WERI-Rb-1 (cell line): ENCODE data around the gene KISS1.

Experiments
- DNase-seq: peaks from one replicate; pipeline ENCODE4 v3.0.0-alpha.2; 2020
- H3K27ac ChIP-seq: fragments of 250-450 bp; sonication (Bioruptor Pico); 2 replicates; pipeline ENCODE4 v1.5.1; 2020; ENCODE audit warnings: mild to moderate bottlenecking, moderate library complexity
- H3K27me3 ChIP-seq: fragments of 250-450 bp; sonication (Bioruptor Pico); 2 replicates; pipeline ENCODE4 v1.5.1; 2021; ENCODE audit warnings: mild to moderate bottlenecking, low read depth, moderate library complexity; ENCODE audit not compliant: insufficient read depth, severe bottlenecking
- H3K36me3 ChIP-seq: fragments of 250-450 bp; sonication (Bioruptor Pico); 2 replicates; pipeline ENCODE4 v1.5.1; 2020; ENCODE audit warnings: mild to moderate bottlenecking, moderate library complexity
- H3K4me3 ChIP-seq: 2 replicates; pipeline ENCODE4 v1.5.1; 2011; ENCODE audit warnings: low read depth, mild to moderate bottlenecking, control low read depth, low read length
- H3K9me3 ChIP-seq: fragments of 250-450 bp; sonication (Bioruptor Pico); 2 replicates; pipeline ENCODE4 v1.5.1; 2021; ENCODE audit warnings: mild to moderate bottlenecking, moderate library complexity; ENCODE audit not compliant: severe bottlenecking
- CTCF ChIP-seq: IDR thresholded peaks from 2 replicates; pipeline ENCODE4 v1.5.1; 2011; ENCODE audit warnings: low read depth, mild to moderate bottlenecking, control low read depth, inconsistent platforms, low read length

The KISS1 gene

DNA sequence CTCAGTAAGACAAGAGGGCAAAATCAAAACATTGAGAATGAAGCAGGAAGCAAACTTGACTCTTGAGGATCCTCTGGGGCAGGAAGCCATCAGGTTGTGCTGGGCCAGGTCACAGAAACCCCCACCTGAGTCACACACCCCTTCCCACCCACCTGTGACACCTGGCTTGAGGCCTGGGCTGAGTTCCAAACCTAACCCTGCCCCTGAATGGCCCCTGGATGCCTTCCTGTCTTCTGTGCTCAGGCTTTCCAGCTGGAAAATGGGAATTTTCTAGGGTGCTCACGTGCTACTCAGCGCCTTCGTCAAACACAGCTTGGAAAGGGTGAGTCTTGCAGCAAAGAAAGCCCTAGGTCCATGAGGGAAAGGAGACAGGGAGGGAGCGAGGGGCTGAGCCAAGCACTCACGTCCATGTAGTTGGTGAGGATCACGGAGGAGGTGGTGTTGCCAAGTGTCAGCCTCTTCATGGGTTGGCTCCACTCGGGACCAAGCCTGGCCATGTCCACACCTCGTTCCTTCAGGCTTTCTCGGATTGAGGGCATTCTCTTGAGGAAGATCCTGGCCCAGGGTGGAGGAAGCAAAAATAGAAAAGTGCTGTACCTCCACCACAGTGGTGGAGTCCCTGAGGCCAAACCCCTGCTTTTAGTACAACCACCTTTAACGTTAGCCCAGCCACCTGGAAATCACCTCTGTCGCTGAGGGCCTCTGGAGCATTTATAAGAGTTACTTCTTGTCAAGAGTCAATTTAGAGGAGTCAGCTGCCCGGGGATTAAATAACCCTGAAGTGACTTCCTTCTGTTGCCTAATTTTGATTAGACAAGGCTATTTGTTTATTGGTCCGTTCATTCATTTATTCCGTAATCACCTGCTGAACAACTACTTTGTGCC lies 34.4 kb downstream of the KISS1 start:
- H3K4me3 ChIP-seq: no peak overlapping the region
- no peak for TF ChIP-seq CTCF
- no peaks in the 10 kb centered on the region for H3K9me3 ChIP-seq
- no peak overlapping the region for H3K27ac ChIP-seq
- no peak for DNase-seq
- H3K36me3 ChIP-seq: no peaks in the 10 kb centered on the region
- no peaks in the 10 kb centered on the region for H3K27me3 ChIP-seq

DNA sequence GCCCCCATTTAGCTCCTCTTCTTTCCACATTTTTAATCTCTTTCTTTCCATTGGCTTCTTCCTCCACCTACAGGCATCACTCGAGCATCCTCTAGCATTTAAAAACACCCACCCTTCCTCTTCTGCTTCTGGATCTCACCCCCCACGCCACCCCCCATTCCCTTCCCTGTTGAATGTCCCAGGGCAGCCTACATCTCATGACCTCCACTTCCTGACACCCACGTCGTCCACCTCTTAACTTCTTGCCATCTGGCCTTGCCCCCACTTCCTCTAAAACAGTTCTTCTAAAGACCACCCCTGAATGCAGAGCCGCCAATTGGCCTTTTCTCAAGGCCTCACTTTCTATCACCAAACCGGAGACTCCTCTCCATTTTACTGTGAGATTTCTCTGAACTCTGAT lies 38.3 kb downstream of the KISS1 start:
- H3K36me3 ChIP-seq: no peaks in the 10 kb centered on the region
- no peak for TF ChIP-seq CTCF
- DNase-seq: no peak
- no peaks in the 10 kb centered on the region for H3K27me3 ChIP-seq
- no peaks in the 10 kb centered on the region for H3K9me3 ChIP-seq
- H3K4me3 ChIP-seq: no peak overlapping the region
- no peak overlapping the region for H3K27ac ChIP-seq

DNA sequence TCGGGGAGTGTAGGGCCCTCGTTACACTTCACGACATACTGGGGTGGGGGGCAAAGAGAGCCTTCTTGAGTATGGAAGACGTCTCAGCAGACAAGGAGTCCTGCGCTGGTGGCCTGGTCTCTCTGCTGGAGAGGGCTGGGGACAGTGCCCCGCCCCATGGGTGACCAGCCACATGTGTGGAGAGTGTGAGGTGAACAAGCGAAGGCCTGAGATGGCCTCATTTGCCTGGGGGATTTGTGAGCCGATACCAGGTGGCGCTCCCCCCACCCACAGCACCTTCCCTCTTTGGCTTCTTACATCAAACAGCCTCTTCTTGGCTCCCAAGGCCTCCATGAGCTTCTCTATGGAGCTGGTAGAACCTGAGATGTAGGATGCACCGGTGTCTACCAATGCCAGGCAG lies 40.4 kb downstream of the KISS1 start:
- no peaks in the 10 kb centered on the region for H3K9me3 ChIP-seq
- H3K4me3 ChIP-seq: no peak overlapping the region
- H3K27ac ChIP-seq: peak overlapping the region; percentile 9; the same call in 1 of the 2 replicates
- peak; percentile 95 for DNase-seq
- TF ChIP-seq CTCF: 0 out of 2 replicates have a peak, but pooled peaks have one; percentile 17
- no peaks in the 10 kb centered on the region for H3K27me3 ChIP-seq
- H3K36me3 ChIP-seq: no peaks in the 10 kb centered on the region

GRCh38 chr1:204154568-204155255 lies 41.6 kb downstream of the KISS1 start:
- Histone ChIP-seq H3K4me3 (no peak overlapping the region), H3K36me3 (peaks cover 3% of the 10 kb centered on the region; the same call in 1 of the 2 replicates), H3K27me3 (no peaks in the 10 kb centered on the region), H3K27ac (no peak overlapping the region), H3K9me3 (no peaks in the 10 kb centered on the region)
- no peak for TF ChIP-seq CTCF
- DNase-seq: no peak

GRCh38 chr1:204153667-204154066 lies 42.6 kb downstream of the KISS1 start:
- Histone ChIP-seq H3K27me3 (no peaks in the 10 kb centered on the region), H3K4me3 (no peak overlapping the region), H3K36me3 (peaks cover 3% of the 10 kb centered on the region; the same call in 1 of the 2 replicates), H3K9me3 (no peaks in the 10 kb centered on the region), H3K27ac (no peak overlapping the region)
- TF ChIP-seq CTCF: no peak
- no peak for DNase-seq
